HepG2 (cell line): Measurements from ENCODE around the gene EPC1. TPM values are rescaled to one million over a fixed set of nuclear protein-coding genes. Genes with fewer than 3 reads are reported as not detected.

ENCODE experiments used
- ARID5B ChIP-seq: IDR thresholded peaks from 2 replicates; pipeline ENCODE4 v1.4.0; 2020; ENCODE audit warnings: mild to moderate bottlenecking, missing genetic modification reagents
- DRAP1 ChIP-seq: IDR thresholded peaks from 2 replicates; pipeline ENCODE4 v1.6.1; 2016; ENCODE audit warnings: missing genetic modification reagents, missing compliant biosample characterization
- GATAD2A ChIP-seq: IDR thresholded peaks from 2 replicates; pipeline ENCODE4 v1.6.1; 2016
- KLF13 ChIP-seq: sonication (generic); formaldehyde crosslinking; IDR thresholded peaks from 2 replicates; pipeline ENCODE4 v1.4.0; 2020; ENCODE audit warnings: mild to moderate bottlenecking, missing genetic modification reagents
- MLLT10 ChIP-seq: sonication (generic); formaldehyde crosslinking; IDR thresholded peaks from 2 replicates; pipeline ENCODE4 v1.4.0; 2020; ENCODE audit warnings: missing genetic modification reagents
- MXI1 ChIP-seq: IDR thresholded peaks from 3 replicates; pipeline ENCODE4 v1.6.1; 2012; ENCODE audit warnings: low read depth, low read length, inconsistent platforms, borderline replicate concordance
- MYC ChIP-seq: sonication (generic); formaldehyde crosslinking; IDR thresholded peaks from 2 replicates; pipeline ENCODE4 v1.9.0; 2021; ENCODE audit warnings: missing genetic modification reagents, borderline replicate concordance
- POLR2A ChIP-seq, 2 experiments: IDR thresholded peaks; 2 replicates each; pipeline ENCODE4 v1.6.1; 2011; ENCODE audit warnings: low read depth in 2 of 2, low read length in 2 of 2, mild to moderate bottlenecking in 1 of 2, moderate library complexity in 1 of 2; ENCODE audit not compliant: insufficient read depth in 1 of 2
- REST ChIP-seq, 2 experiments: IDR thresholded peaks; 2 replicates each; pipeline ENCODE4 v1.6.1; 2011 to 2012; ENCODE audit warnings: low read length in 2 of 2, borderline replicate concordance in 1 of 2, low read depth in 1 of 2, mild to moderate bottlenecking in 1 of 2, moderate library complexity in 1 of 2
- SETDB1 ChIP-seq: sonication (generic); formaldehyde crosslinking; IDR thresholded peaks from 2 replicates; pipeline ENCODE4 v1.5.1; 2020; ENCODE audit warnings: missing genetic modification reagents, mild to moderate bottlenecking, borderline replicate concordance
- SOX6 ChIP-seq, 2 experiments: fragments of 450-650 bp in 1 of 2; sonication (generic) in 1 of 2; formaldehyde crosslinking in 1 of 2; IDR thresholded peaks; 2 replicates each; pipeline versions ENCODE4 v1.4.0 to v1.6.1; 2017 to 2020; ENCODE audit warnings: antibody characterized with exemption in 1 of 2, mild to moderate bottlenecking in 1 of 2, missing genetic modification reagents in 1 of 2
- ZFP90 ChIP-seq: sonication (generic); formaldehyde crosslinking; IDR thresholded peaks from 2 replicates; pipeline ENCODE4 v1.8.0; 2022; ENCODE audit warnings: missing genetic modification reagents, mild to moderate bottlenecking, inconsistent platforms, borderline replicate concordance
- ZMYM4 ChIP-seq: sonication (generic); formaldehyde crosslinking; IDR thresholded peaks from 2 replicates; pipeline ENCODE4 v1.8.1; 2023; ENCODE audit warnings: mild to moderate bottlenecking, missing genetic modification reagents
- ZNF292 ChIP-seq: sonication (generic); formaldehyde crosslinking; IDR thresholded peaks from 2 replicates; pipeline ENCODE4 v1.8.1; 2022; ENCODE audit warnings: mild to moderate bottlenecking, low read depth, missing genetic modification reagents, borderline replicate concordance
- ZNF44 ChIP-seq: sonication (generic); formaldehyde crosslinking; IDR thresholded peaks from 2 replicates; pipeline ENCODE4 v1.5.1; 2020; ENCODE audit warnings: mild to moderate bottlenecking, missing genetic modification reagents
- ZNF652 ChIP-seq: IDR thresholded peaks from 2 replicates; pipeline ENCODE4 v1.6.1; 2016; ENCODE audit warnings: low read depth, borderline replicate concordance
- ZNF784 ChIP-seq: sonication (generic); formaldehyde crosslinking; IDR thresholded peaks from 2 replicates; pipeline ENCODE4 v1.5.1; 2020; ENCODE audit warnings: missing genetic modification reagents, mild to moderate bottlenecking, borderline replicate concordance
- polyA plus RNA-seq, 8 experiments: library from polyadenylated mRNA; depleted of rRNA in 3 of 8; stranded (reverse) in 7 of 8; unstranded in 1 of 8; fragments of >200 nt; fragmentation: Illumina TruSeq in 4 of 8; extraction: Trizol in 4 of 8; gene quantifications; 2 replicates each; pipeline versions ENCODE4 v1.2.1 to v1.2.3, GENCODE V29; 2011 to 2016; ENCODE audit warnings: low read depth in 4 of 8, missing spikeins in 1 of 8, mixed read lengths in 1 of 8; ENCODE audit not compliant: insufficient read depth in 1 of 8
- total RNA-seq, 5 experiments: library from RNA; depleted of rRNA; stranded (reverse); fragments of >200 nt; fragmentation: Illumina TruSeq; extraction: Trizol; gene quantifications; 2 replicates each; pipeline ENCODE4 v1.2.3, GENCODE V29; 2016; ENCODE audit warnings: low read depth in 1 of 5

The EPC1 gene
- total and polyA plus RNA-seq, 2 of the 13 experiments (the other 11 are each of a cell fraction or from before 2014, with no cell fraction given): 28.7 to 44.2 TPM

- TF ChIP-seq SETDB1 (CRISPR knock-in tag): no peak
- TF ChIP-seq ZNF44 (CRISPR knock-in tag): 0 out of 2 replicates have a peak, but pooled peaks have one; percentile 56
- TF ChIP-seq GATAD2A: peak; percentile 46; the same call in 1 of the 2 replicates
- 0 out of 2 replicates have a peak, but pooled peaks have one; percentile 24 for TF ChIP-seq MYC
- TF ChIP-seq DRAP1: peak; percentile 72
- no peak for TF ChIP-seq KLF13 (CRISPR knock-in tag)
- peak; percentile 30; the same call in 1 of the 3 replicates for TF ChIP-seq MXI1
- TF ChIP-seq REST (IDR thresholded peaks at IDR 0.05; ENCODE audit: borderline replicate concordance in 1 of 2, low read depth in 1 of 2, low read length in 2 of 2): 0 out of 4 replicates have a peak, but pooled peaks of 1 of the 2 experiments have one; percentile 20
- peak in 1 of 2 experiments; percentile 35; a peak in 2 of 4 replicates for TF ChIP-seq POLR2A (IDR thresholded peaks at IDR 0.05; ENCODE audit: insufficient read depth in 1 of 2, low read depth in 2 of 2, low read length in 2 of 2)
- peak; percentile 90 for TF ChIP-seq ZNF292 (CRISPR knock-in tag)
- TF ChIP-seq ZFP90 (CRISPR knock-in tag): 0 out of 2 replicates have a peak, but pooled peaks have one; percentile 45
- TF ChIP-seq MLLT10 (CRISPR knock-in tag): no peak
- peak; percentile 76 for TF ChIP-seq ZMYM4 (CRISPR knock-in tag)
- TF ChIP-seq ARID5B (CRISPR knock-in tag): peak; percentile 1; the same call in 1 of the 2 replicates
- no peak for TF ChIP-seq SOX6 (IDR thresholded peaks at IDR 0.05)
- peak; percentile 48 for TF ChIP-seq SOX6 (CRISPR knock-in tag; IDR thresholded peaks at IDR 0.05)
- 0 out of 2 replicates have a peak, but pooled peaks have one; percentile 29 for TF ChIP-seq ZNF784 (CRISPR knock-in tag)
- peak; percentile 92 for TF ChIP-seq ZNF652 (CRISPR knock-in tag)
These were observed 31.7 kb upstream of the EPC1 start (continued) for GRCh38 chr10:32378363-32379317.
